ENCODE measurements around the gene ADI1.
A peak's percentile ranks its signal among the peaks of the same experiment; 100 is the strongest.
"Not testable (repeated sequence)": the region's sequence is repeated elsewhere in the genome, so short reads cannot be mapped to it uniquely, and the experiment has no call there.

Gene ADI1

GRCh38 chr2:3527886-3528785, 8.8 kb upstream of the ADI1 start:
- no peak for DNase-seq

- no peak for DNase-seq
Measured at GRCh38 chr2:3526871-3527270, 7.5 kb upstream of the ADI1 start.

GRCh38 chr2:3523551-3524041, 4.3 kb upstream of the ADI1 start:
- DNase-seq, result no peak

GRCh38 chr2:3522961-3523421, 3.7 kb upstream of the ADI1 start:
- no peak for DNase-seq

- DNase-seq, result no peak
Measured at GRCh38 chr2:3520591-3520990, 1.3 kb upstream of the ADI1 start.

GRCh38 chr2:3518496-3519254, 656 bp downstream of the ADI1 start:
- DNase-seq, result peak; percentile 100

GRCh38 chr2:3517948-3518495, 1.3 kb downstream of the ADI1 start:
- no peak for DNase-seq

- DNase-seq, result no peak
Measured at GRCh38 chr2:3516831-3517230, 2.5 kb downstream of the ADI1 start.

GRCh38 chr2:3515438-3515837, 3.9 kb downstream of the ADI1 start:
- DNase-seq, result not testable (repeated sequence)

GRCh38 chr2:3513026-3513810, 6.1 kb downstream of the ADI1 start:
- DNase-seq, result no peak

- DNase-seq, result no peak
Measured at GRCh38 chr2:3512086-3512485, 7.2 kb downstream of the ADI1 start.

GRCh38 chr2:3505771-3506170, 13.6 kb downstream of the ADI1 start:
- no peak for DNase-seq

- DNase-seq, result no peak
Measured at GRCh38 chr2:3504741-3505140, 14.6 kb downstream of the ADI1 start.

GRCh38 chr2:3503483-3503882, 15.8 kb downstream of the ADI1 start:
- no peak for DNase-seq

GRCh38 chr2:3503046-3503445, 16.3 kb downstream of the ADI1 start:
- DNase-seq, result no peak

GRCh38 chr2:3500326-3500899, 18.9 kb downstream of the ADI1 start:
- DNase-seq, result no peak

GRCh38 chr2:3498783-3499394, 20.4 kb downstream of the ADI1 start:
- no peak for DNase-seq

- not testable (repeated sequence) for DNase-seq
Measured at GRCh38 chr2:3496708-3497080, 22.6 kb downstream of the ADI1 start.

GRCh38 chr2:3494984-3495666, 24.2 kb downstream of the ADI1 start:
- DNase-seq, result no peak

GRCh38 chr2:3493615-3494007, 25.7 kb downstream of the ADI1 start:
- DNase-seq, result peak; percentile 54

GRCh38 chr2:3492951-3493614, 26.2 kb downstream of the ADI1 start:
- DNase-seq, result peak; percentile 51
